H1 (cell line): ENCODE measurements around the gene MYO1D. TPM values are rescaled to one million over a fixed set of nuclear protein-coding genes. Genes with fewer than 3 reads are reported as not detected.

Source experiments
- CTCF ChIA-PET: fragments of 300-600 bp; sonication (Branson Sonifier 250); formaldehyde crosslinking; loops from one replicate; lab custom pipeline; 2021; ENCODE audit not compliant: partially characterized antibody; lab: Charles Lee
- POLR2A ChIA-PET: fragments of 300-600 bp; sonication (Branson Sonifier 250); formaldehyde crosslinking; loops from one replicate; lab custom pipeline; 2021; ENCODE audit warnings: inconsistent platforms; ENCODE audit not compliant: partially characterized antibody; lab: Charles Lee
- DNase-seq, 2 experiments: peaks; one replicate each; pipeline versions ENCODE4 v3.0.0 to v3.0.0-alpha.2; 2010 to 2022; ENCODE audit warnings: low spot score in 2 of 2, low read depth in 1 of 2, mixed read lengths in 1 of 2
- FAIRE-seq: peaks from 2 replicates; lab custom pipeline; 2011; peaks lifted over from hg19 to GRCh38; lab: Jason Lieb, UNC
- H2AFZ ChIP-seq: 2 replicates; pipeline ENCODE4 v1.8.1; 2012; ENCODE audit warnings: low read length, inconsistent platforms
- H2AK5ac ChIP-seq: 2 replicates; pipeline ENCODE4 v1.6.1; 2013; ENCODE audit warnings: low read depth, low read length
- H2BK120ac ChIP-seq: replicated peaks from 2 replicates; pipeline ENCODE3; 2013; ENCODE audit warnings: low read depth, low read length, inconsistent platforms
- H2BK12ac ChIP-seq: 2 replicates; pipeline ENCODE4 v1.6.1; 2013; ENCODE audit warnings: low read depth, low read length
- H2BK15ac ChIP-seq: 2 replicates; pipeline ENCODE4 v1.6.1; 2013; ENCODE audit warnings: low read length
- H2BK20ac ChIP-seq: 2 replicates; pipeline ENCODE4 v1.6.1; 2013; ENCODE audit warnings: low read length
- H2BK5ac ChIP-seq: 2 replicates; pipeline ENCODE4 v1.6.1; 2013; ENCODE audit warnings: low read depth, low read length
- H3K14ac ChIP-seq: 2 replicates; pipeline ENCODE4 v1.6.1; 2013; ENCODE audit warnings: inconsistent platforms; ENCODE audit not compliant: insufficient read length
- H3K18ac ChIP-seq: 2 replicates; pipeline ENCODE4 v1.6.1; 2013; ENCODE audit warnings: low read length; ENCODE audit errors: extremely low read depth
- H3K23ac ChIP-seq: 2 replicates; pipeline ENCODE4 v1.6.1; 2013; ENCODE audit warnings: inconsistent platforms; ENCODE audit not compliant: insufficient read length
- H3K23me2 ChIP-seq: 2 replicates; pipeline ENCODE4 v1.6.1; 2013; ENCODE audit warnings: low read depth, low read length
- H3K27ac ChIP-seq: 2 replicates; pipeline ENCODE4 v1.6.1; 2011; ENCODE audit warnings: low read depth, low read length, inconsistent platforms
- H3K27me3 ChIP-seq, 4 experiments: replicated peaks in 1 of 4; 1 replicate in 1 of 4; 2 replicates in 3 of 4; pipeline versions ENCODE4 v1.6.1 to v1.8.1; 2011 to 2013; ENCODE audit warnings: low read length in 3 of 4, mild to moderate bottlenecking in 3 of 4, inconsistent platforms in 2 of 4, mixed read lengths in 2 of 4, moderate library complexity in 1 of 4; ENCODE audit not compliant: control insufficient read depth in 3 of 4, insufficient read depth in 3 of 4; ENCODE audit errors: extremely low read depth in 1 of 4
- H3K36me3 ChIP-seq, 4 experiments: 2 replicates each; pipeline versions ENCODE4 v1.6.1 to v1.8.1; 2011 to 2013; ENCODE audit warnings: mild to moderate bottlenecking in 4 of 4, low read length in 3 of 4, moderate library complexity in 2 of 4, control low read depth in 1 of 4, inconsistent platforms in 1 of 4; ENCODE audit not compliant: insufficient read depth in 4 of 4, control insufficient read depth in 2 of 4
- H3K4ac ChIP-seq: replicated peaks from 2 replicates; pipeline ENCODE3; 2013; ENCODE audit warnings: low read length, low read depth, mixed read lengths, inconsistent platforms; ENCODE audit not compliant: insufficient read length
- H3K4me1 ChIP-seq, 4 experiments: replicated peaks in 1 of 4; 1 replicate in 1 of 4; 2 replicates in 3 of 4; pipeline versions ENCODE4 v1.6.1 to v1.8.1; 2011 to 2013; ENCODE audit warnings: low read length in 3 of 4, inconsistent platforms in 2 of 4, mixed read lengths in 1 of 4; ENCODE audit not compliant: insufficient read depth in 4 of 4, control insufficient read depth in 3 of 4
- H3K4me2 ChIP-seq, 2 experiments: 2 replicates each; pipeline versions ENCODE4 v1.6.1 to v1.8.1; 2011 to 2013; ENCODE audit warnings: low read depth in 2 of 2, low read length in 2 of 2, control low read depth in 1 of 2, inconsistent platforms in 1 of 2, mild to moderate bottlenecking in 1 of 2; ENCODE audit not compliant: insufficient read depth in 1 of 2
- H3K4me3 ChIP-seq, 4 experiments: fragments of 200-600, 300-600 bp in 1 of 4; sonication (generic), shearing (Covaris generic), sonication (Bioruptor Twin) in 1 of 4; 2 replicates each; pipeline versions ENCODE4 v1.5.1 to v1.8.1; 2011 to 2016; ENCODE audit warnings: low read length in 4 of 4, low read depth in 3 of 4, control low read depth in 2 of 4, inconsistent platforms in 2 of 4, mild to moderate bottlenecking in 2 of 4, mixed read lengths in 1 of 4, moderate library complexity in 1 of 4; ENCODE audit not compliant: insufficient read depth in 2 of 4; ENCODE audit errors: extremely low read depth in 1 of 4
- H3K56ac ChIP-seq: replicated peaks from 2 replicates; pipeline ENCODE3; 2013; ENCODE audit warnings: low read depth, mild to moderate bottlenecking, mixed read lengths, low read length, inconsistent platforms; ENCODE audit not compliant: insufficient read length
- H3K79me1 ChIP-seq: 2 replicates; pipeline ENCODE4 v1.6.1; 2013; ENCODE audit warnings: low read depth, low read length, control low read depth
- H3K79me2 ChIP-seq, 2 experiments: 2 replicates each; pipeline versions ENCODE4 v1.6.1 to v1.8.1; 2012 to 2013; ENCODE audit warnings: low read length in 2 of 2, mild to moderate bottlenecking in 2 of 2, inconsistent platforms in 1 of 2; ENCODE audit not compliant: insufficient read depth in 2 of 2, control insufficient read depth in 1 of 2
- H3K9ac ChIP-seq, 4 experiments: replicated peaks in 1 of 4; 1 replicate in 1 of 4; 2 replicates in 3 of 4; pipeline versions ENCODE4 v1.6.1 to v1.8.1; 2011 to 2013; ENCODE audit warnings: low read depth in 3 of 4, low read length in 3 of 4, control low read depth in 2 of 4, mild to moderate bottlenecking in 2 of 4, moderate library complexity in 2 of 4, inconsistent platforms in 1 of 4; ENCODE audit errors: extremely low read depth in 1 of 4
- H3K9me3 ChIP-seq, 2 experiments: 2 replicates each; pipeline versions ENCODE4 v1.6.1 to v1.8.1; 2012 to 2013; ENCODE audit warnings: mild to moderate bottlenecking in 2 of 2, moderate library complexity in 2 of 2, control low read depth in 1 of 2, inconsistent platforms in 1 of 2, low read depth in 1 of 2, low read length in 1 of 2, mixed read lengths in 1 of 2; ENCODE audit not compliant: insufficient read depth in 2 of 2
- H4K20me1 ChIP-seq, 2 experiments: replicated peaks in 1 of 2; 2 replicates each; pipeline versions ENCODE3 to v1.8.1; 2011 to 2013; ENCODE audit warnings: inconsistent platforms in 2 of 2, low read length in 2 of 2, mild to moderate bottlenecking in 1 of 2; ENCODE audit not compliant: insufficient read depth in 2 of 2, control insufficient read depth in 1 of 2
- H4K5ac ChIP-seq: 2 replicates; pipeline ENCODE4 v1.6.1; 2013; ENCODE audit warnings: low read length, low read depth, mixed read lengths, inconsistent platforms; ENCODE audit not compliant: insufficient read length
- H4K8ac ChIP-seq: 2 replicates; pipeline ENCODE4 v1.8.0; 2013; ENCODE audit warnings: mild to moderate bottlenecking, moderate library complexity, low read length, inconsistent platforms; ENCODE audit not compliant: insufficient read depth; ENCODE audit errors: extremely low read depth
- H4K91ac ChIP-seq: replicated peaks from 2 replicates; pipeline ENCODE3; 2013; ENCODE audit warnings: low read length, mixed read lengths, inconsistent platforms; ENCODE audit not compliant: insufficient read length
- JUND ChIP-seq: IDR thresholded peaks from 2 replicates; pipeline ENCODE4 v1.6.1; 2011; ENCODE audit warnings: mild to moderate bottlenecking, improper control_type of control experiment, low read length
- KDM5A ChIP-seq: fragments of 200-600 bp; IDR thresholded peaks from 2 replicates; pipeline ENCODE4 v1.7.1; 2012; ENCODE audit warnings: mild to moderate bottlenecking, low read length, inconsistent platforms, mixed read lengths
- WGBS, 2 experiments: shearing (Covaris generic) in 1 of 2; methylation state at CpG; one replicate each; pipeline versions ENCODE4 v1.1.6 to v1.1.7; 2013 to 2015; ENCODE audit warnings: low lambda C conversion rate in 2 of 2, mixed read lengths in 2 of 2, inconsistent platforms in 1 of 2, low coverage in 1 of 2, missing lambda C conversion rate in 1 of 2; ENCODE audit not compliant: insufficient replicate concordance in 2 of 2, insufficient coverage in 1 of 2, insufficient read length in 1 of 2; ENCODE audit errors: extremely low coverage in 1 of 2, missing lambda C conversion rate in 1 of 2; 5-methylcytosine and 5-hydroxymethylcytosine counted together
- polyA plus RNA-seq, 7 experiments: library from polyadenylated mRNA; depleted of rRNA in 3 of 7; stranded (reverse) in 5 of 7; unstranded in 2 of 7; fragments of >200 nt in 5 of 7; fragments of 200-250 nt in 2 of 7; gene quantifications; 1 replicate in 5 of 7; 2 replicates in 1 of 7; 4 replicates in 1 of 7; pipeline versions ENCODE4 v1.2.1 to v1.2.3, GENCODE V29; 2011 to 2013; ENCODE audit warnings: missing spikeins in 2 of 7, mixed read lengths in 2 of 7
- total RNA-seq: library from RNA; stranded (reverse); fragmentation: NEBNext Ultra II Directional; extraction: Animal tissue kit (Norgen Biotek cat#: 25700); gene quantifications from 2 replicates; pipeline ENCODE4 v1.2.1, GENCODE V29; 2021
- TF ChIP-seq, protein P1 (sequence below): IDR thresholded peaks from 2 replicates; pipeline ENCODE4 v1.6.1; 2012; ENCODE audit warnings: inconsistent platforms
- TF ChIP-seq, protein P2 (sequence below): IDR thresholded peaks from 2 replicates; pipeline ENCODE4 v1.6.1; 2011; ENCODE audit warnings: low read length, improper control_type of control experiment

Gene MYO1D
- total and polyA plus RNA-seq, 2 of the 8 experiments (the other 6 are each of a cell fraction or from before 2014, with no cell fraction given), result 6.5 to 25.4 TPM

DNA sequence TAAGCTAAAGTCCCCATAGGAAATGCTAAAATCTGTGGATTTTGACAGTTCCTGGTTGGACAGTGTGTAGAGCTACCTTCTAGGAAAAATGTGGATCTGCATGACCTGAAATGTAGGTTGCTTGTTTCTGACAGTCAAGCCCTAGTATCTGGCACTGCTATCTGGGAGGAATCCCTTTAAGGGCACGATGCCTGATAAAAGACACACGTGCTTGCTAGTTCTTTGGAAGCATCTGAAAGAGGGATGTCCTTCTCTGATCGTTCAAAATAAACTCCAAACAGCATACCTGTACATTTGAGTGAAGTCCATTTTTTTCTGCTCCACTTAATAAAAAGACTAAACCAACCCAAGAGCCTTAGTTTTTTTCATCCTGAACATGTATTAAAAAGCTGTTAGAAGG, 288.8 kb downstream of the MYO1D start:
- H2AK5ac ChIP-seq, result no peak overlapping the region
- no peak overlapping the region for H2BK5ac ChIP-seq
- no peak overlapping the region for H2BK15ac ChIP-seq
- TF ChIP-seq, protein P1, sequence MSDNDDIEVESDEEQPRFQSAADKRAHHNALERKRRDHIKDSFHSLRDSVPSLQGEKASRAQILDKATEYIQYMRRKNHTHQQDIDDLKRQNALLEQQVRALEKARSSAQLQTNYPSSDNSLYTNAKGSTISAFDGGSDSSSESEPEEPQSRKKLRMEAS, result no peak
- TF ChIP-seq JUND (no peak), KDM5A (no peak)
- TF ChIP-seq, protein P2, sequence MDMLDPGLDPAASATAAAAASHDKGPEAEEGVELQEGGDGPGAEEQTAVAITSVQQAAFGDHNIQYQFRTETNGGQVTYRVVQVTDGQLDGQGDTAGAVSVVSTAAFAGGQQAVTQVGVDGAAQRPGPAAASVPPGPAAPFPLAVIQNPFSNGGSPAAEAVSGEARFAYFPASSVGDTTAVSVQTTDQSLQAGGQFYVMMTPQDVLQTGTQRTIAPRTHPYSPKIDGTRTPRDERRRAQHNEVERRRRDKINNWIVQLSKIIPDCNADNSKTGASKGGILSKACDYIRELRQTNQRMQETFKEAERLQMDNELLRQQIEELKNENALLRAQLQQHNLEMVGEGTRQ, result no peak
- H3K9me3 ChIP-seq, result no peaks in the 10 kb centered on the region
- no peak overlapping the region for H3K56ac ChIP-seq
- no peak overlapping the region for H2BK120ac ChIP-seq
- POLR2A ChIA-PET, result no interaction called here
- H3K4me3 ChIP-seq, result no peak overlapping the region
- H3K4ac ChIP-seq, result no peak overlapping the region
- no peak overlapping the region for H2AFZ ChIP-seq
- H3K9ac ChIP-seq, result no peak overlapping the region
- H3K4me1 ChIP-seq, result no peaks in the 10 kb centered on the region
- H3K18ac ChIP-seq, result no peak overlapping the region
- FAIRE-seq, result no peak
- H3K36me3 ChIP-seq, result no peaks in the 10 kb centered on the region
- 87% methylated on average over 3 of the region's 3 CpGs; no CpG with 5 or more reads in 1 of the 2 experiments for WGBS, 2 experiments
- CTCF ChIA-PET, result interaction anchor here (0.7 to 3.1 kb wide), 12 partner anchors 11 to 290 kb away, joined by 3 to 20 read pairs (median 3); no protein-coding TSS in a partner anchor
- H4K8ac ChIP-seq, result no peak overlapping the region
- no peak overlapping the region for H3K4me2 ChIP-seq
- no peaks in the 10 kb centered on the region for H3K23me2 ChIP-seq
- H3K27me3 ChIP-seq, result no peaks in the 10 kb centered on the region
- no peak overlapping the region for H2BK12ac ChIP-seq
- H4K20me1 ChIP-seq, result no peaks in the 10 kb centered on the region
- H3K23ac ChIP-seq, result no peak overlapping the region
- H3K79me2 ChIP-seq, result no peaks in the 10 kb centered on the region
- no peak overlapping the region for H3K27ac ChIP-seq
- no peak overlapping the region for H3K14ac ChIP-seq
- no peaks in the 10 kb centered on the region for H3K79me1 ChIP-seq
- H4K91ac ChIP-seq, result no peak overlapping the region
- no peak overlapping the region for H4K5ac ChIP-seq
- no peak for DNase-seq
- no peak overlapping the region for H2BK20ac ChIP-seq
